Activated B cell treated with CpG ODN at 0.5 μM for 24 hours (primary cell): Measurements from ENCODE around the gene SYCP2L. TPM values are rescaled to one million over a fixed set of nuclear protein-coding genes. Genes with fewer than 3 reads are reported as not detected.
"Not testable (repeated sequence)": the region's sequence is repeated elsewhere in the genome, so short reads cannot be mapped to it uniquely, and the experiment has no call there.

Experiments used
- ATAC-seq: fragments of 200-7000 bp; cut with Tn5 transposase; one replicate; pipeline ENCODE4 v1.10.0; 2021; ENCODE audit warnings: low read depth, mild to moderate bottlenecking, moderate library complexity
- CTCF ChIA-PET: fragments of 350-600 bp; sonication (Branson Sonifier 250); formaldehyde crosslinking; loops from one replicate; lab custom pipeline; 2021; ENCODE audit warnings: antibody characterized with exemption; lab: Charles Lee
- POLR2A ChIA-PET: fragments of 350-600 bp; sonication (Branson Sonifier 250); formaldehyde crosslinking; loops from one replicate; lab custom pipeline; 2021; ENCODE audit warnings: antibody characterized with exemption; lab: Charles Lee
- DNase-seq: peaks from one replicate; pipeline ENCODE4 v3.0.0; 2022
- H3K27ac Mint-ChIP-seq: one replicate; pipeline ENCODE4 v1.8.0; 2020; ENCODE audit warnings: mixed read lengths
- H3K27me3 Mint-ChIP-seq: one replicate; pipeline ENCODE4 v1.8.0; 2021; ENCODE audit warnings: mixed read lengths
- H3K36me3 Mint-ChIP-seq: one replicate; pipeline ENCODE4 v1.8.0; 2021; ENCODE audit warnings: low read depth, mixed read lengths
- H3K4me1 Mint-ChIP-seq: one replicate; pipeline ENCODE4 v1.8.0; 2021; ENCODE audit warnings: mixed read lengths
- H3K4me3 Mint-ChIP-seq: one replicate; pipeline ENCODE4 v1.8.0; 2020; ENCODE audit warnings: mild to moderate bottlenecking, mixed read lengths
- H3K9me3 Mint-ChIP-seq: one replicate; pipeline ENCODE4 v1.8.0; 2020; ENCODE audit warnings: mixed read lengths
- CTCF ChIP-seq: fragments of 200-600 bp; IDR thresholded peaks from one replicate; pipeline ENCODE4 v1.8.0; 2022; ENCODE audit warnings: antibody characterized with exemption, mild to moderate bottlenecking
- intact Hi-C: fragments of 100-400 bp; cut with micrococcal nuclease; formaldehyde crosslinking; loops from one replicate; pipeline ENCODE4 v1.15.1; 2024
- total RNA-seq: library from RNA; stranded (reverse); gene quantifications from 2 replicates; pipeline ENCODE4 v1.2.3, GENCODE V29; 2022

Gene SYCP2L
- total RNA-seq, 1 donor from 2014 or later: 0.13 TPM

- intact Hi-C loops: no loop called here
- no peak for ATAC-seq
- Mint-ChIP-seq H3K27me3 (peaks cover 6% of the 10 kb centered on the region), H3K9me3 (peaks cover 17% of the 10 kb centered on the region), H3K4me3 (no peak overlapping the region), H3K36me3 (no peaks in the 10 kb centered on the region), H3K4me1 (peaks cover 6% of the 10 kb centered on the region), H3K27ac (no peak overlapping the region)
- no peak for DNase-seq
- POLR2A ChIA-PET: no interaction called here
- TF ChIP-seq CTCF: no peak
- CTCF ChIA-PET: no interaction called here
These were observed 31.8 kb upstream of the SYCP2L start for GRCh38 chr6:10854922-10855632.

GRCh38 chr6:10857259-10857658 is 29.6 kb upstream of the SYCP2L start:
- Mint-ChIP-seq H3K36me3 (no peaks in the 10 kb centered on the region), H3K27me3 (no peaks in the 10 kb centered on the region), H3K9me3 (peaks cover 17% of the 10 kb centered on the region), H3K4me3 (no peak overlapping the region), H3K4me1 (peaks cover 6% of the 10 kb centered on the region), H3K27ac (no peak overlapping the region)
- no peak for DNase-seq
- TF ChIP-seq CTCF: no peak
- POLR2A ChIA-PET: no interaction called here
- intact Hi-C loops: no loop called here
- ATAC-seq: no peak
- CTCF ChIA-PET: interaction anchor here (0.8 kb wide), 1 partner anchor 12 kb away, joined by 3 read pairs; no protein-coding TSS in a partner anchor

GRCh38 chr6:10861086-10861485 is 25.8 kb upstream of the SYCP2L start:
- intact Hi-C loops: no loop called here
- CTCF ChIA-PET: no interaction called here
- H3K36me3 Mint-ChIP-seq: no peaks in the 10 kb centered on the region

GRCh38 chr6:10862361-10862760 is 24.5 kb upstream of the SYCP2L start:
- ChIA-PET CTCF (no interaction called here), POLR2A (no interaction called here)
- intact Hi-C loops: no loop called here
- Mint-ChIP-seq H3K27me3 (no peaks in the 10 kb centered on the region), H3K27ac (no peak overlapping the region), H3K9me3 (peaks cover 2% of the 10 kb centered on the region), H3K36me3 (no peaks in the 10 kb centered on the region), H3K4me1 (no peaks in the 10 kb centered on the region), H3K4me3 (no peak overlapping the region)
- DNase-seq (no peak), ATAC-seq (no peak)
- no peak for TF ChIP-seq CTCF

More at GRCh38 chr6:10861086-10861485, 25.8 kb upstream of the SYCP2L start:
- no peak for TF ChIP-seq CTCF
- H3K27ac Mint-ChIP-seq: no peak overlapping the region
- DNase-seq: no peak
- no peaks in the 10 kb centered on the region for H3K27me3 Mint-ChIP-seq
- ATAC-seq: no peak
- no peak overlapping the region for H3K4me3 Mint-ChIP-seq
- no peaks in the 10 kb centered on the region for H3K4me1 Mint-ChIP-seq
- no peaks in the 10 kb centered on the region for H3K9me3 Mint-ChIP-seq
- POLR2A ChIA-PET: no interaction called here

GRCh38 chr6:10863031-10863430 is 23.8 kb upstream of the SYCP2L start:
- H3K4me1 Mint-ChIP-seq, intact Hi-C loops, H3K27me3 Mint-ChIP-seq, H3K27ac Mint-ChIP-seq, H3K9me3 Mint-ChIP-seq, DNase-seq, H3K36me3 Mint-ChIP-seq, H3K4me3 Mint-ChIP-seq, CTCF ChIA-PET, POLR2A ChIA-PET, ATAC-seq: not testable (repeated sequence)

- DNase-seq, H3K36me3 Mint-ChIP-seq, CTCF ChIA-PET, H3K27ac Mint-ChIP-seq, POLR2A ChIA-PET, H3K4me3 Mint-ChIP-seq, intact Hi-C loops, ATAC-seq, H3K27me3 Mint-ChIP-seq, H3K9me3 Mint-ChIP-seq, H3K4me1 Mint-ChIP-seq: not testable (repeated sequence)
These were observed 20.1 kb upstream of the SYCP2L start for GRCh38 chr6:10866709-10867108.
